ENCODE data around the gene CCDC9B. TPM values are rescaled to one million over a fixed set of nuclear protein-coding genes. Genes with fewer than 3 reads are reported as not detected.

Gene CCDC9B
- total RNA-seq, 1 donor from 2014 or later = 169 TPM

DNA sequence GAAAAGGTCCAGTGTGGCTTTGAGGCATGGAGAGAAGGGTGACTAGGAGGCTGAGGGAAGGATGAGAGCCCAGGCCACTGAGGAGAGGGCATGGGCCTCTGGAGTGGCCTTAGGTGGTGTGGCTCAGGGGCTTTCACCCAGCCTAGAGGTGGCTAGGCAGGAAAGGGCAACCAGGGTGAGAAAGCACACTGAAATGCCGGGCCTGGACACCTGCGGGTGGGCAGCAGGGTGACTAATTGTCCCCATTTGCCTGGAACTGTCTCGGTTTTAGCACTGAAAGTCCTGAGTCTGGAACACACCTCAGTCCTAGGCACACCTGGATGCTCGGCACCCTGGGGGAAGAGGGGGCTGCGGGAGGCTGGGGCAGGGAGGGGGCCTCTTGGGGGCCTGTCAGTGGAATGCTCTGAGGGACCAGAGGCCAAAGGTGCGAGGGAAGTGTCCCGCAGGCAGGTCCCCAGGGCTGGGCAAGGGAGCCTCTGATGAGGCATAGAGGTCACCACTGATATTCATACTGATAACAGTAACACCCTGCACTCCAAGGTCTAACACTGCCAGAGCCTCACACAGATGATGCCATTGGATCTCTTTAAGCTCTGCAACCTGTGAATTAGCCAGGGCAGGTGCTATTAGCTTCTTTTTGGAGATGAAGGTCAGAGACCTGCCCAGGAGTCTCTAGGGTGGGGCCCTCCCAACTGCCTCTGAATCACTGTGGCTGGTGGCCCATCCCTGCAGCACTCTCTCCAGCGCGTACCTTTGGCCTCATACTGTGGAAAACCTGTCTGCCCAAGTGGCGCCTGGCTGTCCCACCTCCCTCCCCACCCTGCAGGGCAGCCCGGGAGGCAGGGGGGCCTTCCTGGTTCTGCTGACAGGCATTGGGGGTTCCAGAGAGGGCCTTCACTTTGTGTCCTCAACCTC is 7.1 kb upstream of the CCDC9B start:
- DNase-seq = no peak
- intact Hi-C loops (cut with micrococcal nuclease) = no loop called here
- no peak for ATAC-seq

DNA sequence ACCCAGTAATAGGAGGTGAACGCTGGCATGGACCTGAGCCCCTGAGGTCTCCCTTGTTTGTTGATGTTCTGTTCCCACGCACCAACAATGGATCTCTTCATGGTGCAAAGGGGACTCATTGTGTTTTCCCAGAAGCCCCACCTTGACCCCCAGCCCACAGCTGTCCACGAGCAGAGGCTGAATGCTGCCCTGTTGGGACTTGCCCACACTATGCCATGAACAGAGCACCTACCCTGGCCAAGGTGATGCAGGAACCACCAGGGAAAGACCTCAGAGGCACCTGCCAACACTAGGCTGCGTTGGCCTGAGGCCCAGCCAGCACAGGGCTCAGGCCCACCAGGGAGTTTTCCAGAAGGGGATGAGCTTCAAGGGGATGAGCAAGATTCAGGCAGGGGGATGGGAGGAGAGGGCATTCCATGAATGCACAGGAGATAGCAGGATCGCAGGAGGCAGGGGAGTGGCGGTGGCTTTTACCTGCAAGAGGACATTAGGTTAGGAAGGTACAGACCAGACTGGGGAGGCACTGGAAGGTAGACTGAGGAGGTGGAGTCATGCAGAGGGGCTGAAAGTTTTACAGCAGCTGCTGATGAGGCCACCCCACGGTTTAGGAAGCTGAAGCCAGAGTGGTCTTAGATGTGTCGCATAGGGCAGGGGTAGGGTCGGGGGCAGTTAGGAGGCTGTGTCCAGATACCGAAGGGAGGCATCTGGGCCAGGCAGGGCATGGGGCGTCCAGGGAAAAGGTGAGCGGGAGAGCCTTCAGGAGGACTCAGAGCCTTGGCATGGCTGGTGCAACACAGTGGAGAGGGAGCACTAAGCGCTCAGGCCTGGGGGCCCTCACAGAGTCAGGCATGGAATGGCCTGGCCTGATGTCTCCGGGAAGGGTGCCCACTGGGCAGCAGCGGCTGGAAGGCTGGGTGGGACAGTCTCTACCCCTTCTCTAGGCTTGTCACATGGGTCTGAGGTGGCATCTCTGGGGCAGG is 6.1 kb upstream of the CCDC9B start:
- no peak for DNase-seq
- intact Hi-C loops (cut with micrococcal nuclease) = no loop called here
- ATAC-seq = no peak

GRCh38 chr15:40345867-40346578 is 5.3 kb upstream of the CCDC9B start:
- DNase-seq (no peak), ATAC-seq (no peak)
- intact Hi-C loops (cut with micrococcal nuclease) = no loop called here

DNA sequence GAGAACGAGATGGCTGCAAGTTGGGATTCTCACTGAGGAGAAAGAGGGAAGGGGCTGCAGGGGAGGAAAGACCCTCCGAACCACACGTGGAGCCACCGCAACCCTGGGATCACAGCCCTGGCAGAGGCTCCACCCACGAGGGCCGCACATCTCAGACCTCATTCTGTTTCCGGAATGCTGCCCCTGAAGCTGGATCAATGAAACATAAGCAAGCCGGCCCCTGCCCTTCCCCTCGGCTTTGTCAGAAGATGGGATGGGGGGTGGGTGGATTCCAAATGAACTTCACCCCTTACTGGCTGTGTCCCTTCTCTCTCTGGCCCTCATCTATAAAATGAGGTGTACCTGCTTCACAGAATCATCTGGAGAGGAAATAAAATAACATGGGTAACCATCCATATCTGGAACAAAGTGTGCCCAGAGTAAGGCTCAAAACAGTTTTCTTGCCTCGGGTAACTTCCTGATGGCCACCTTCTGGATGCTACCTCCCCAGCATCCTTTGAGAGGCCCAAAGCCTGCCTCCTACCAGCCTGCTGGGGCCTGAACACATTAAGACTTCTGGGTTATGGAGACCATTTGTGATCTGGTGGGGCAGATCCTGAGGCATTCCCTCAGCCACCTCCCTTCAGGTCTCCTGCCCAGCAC is 4.6 kb upstream of the CCDC9B start:
- DNase-seq (no peak), ATAC-seq (no peak)
- intact Hi-C loops (cut with micrococcal nuclease) = no loop called here

- DNase-seq (peak; percentile 66), ATAC-seq (no peak)
- intact Hi-C loops (cut with micrococcal nuclease) = no loop called here
Measured at GRCh38 chr15:40344631-40345120, 3.9 kb upstream of the CCDC9B start.

- intact Hi-C loops (cut with micrococcal nuclease) = no loop called here
- ATAC-seq (no peak), DNase-seq (peak; percentile 33)
Measured at GRCh38 chr15:40344217-40344616, 3.5 kb upstream of the CCDC9B start.

- intact Hi-C loops (cut with micrococcal nuclease) = no loop called here
- DNase-seq (peak; percentile 33), ATAC-seq (no peak)
Measured at GRCh38 chr15:40343512-40343911, 2.8 kb upstream of the CCDC9B start.

DNA sequence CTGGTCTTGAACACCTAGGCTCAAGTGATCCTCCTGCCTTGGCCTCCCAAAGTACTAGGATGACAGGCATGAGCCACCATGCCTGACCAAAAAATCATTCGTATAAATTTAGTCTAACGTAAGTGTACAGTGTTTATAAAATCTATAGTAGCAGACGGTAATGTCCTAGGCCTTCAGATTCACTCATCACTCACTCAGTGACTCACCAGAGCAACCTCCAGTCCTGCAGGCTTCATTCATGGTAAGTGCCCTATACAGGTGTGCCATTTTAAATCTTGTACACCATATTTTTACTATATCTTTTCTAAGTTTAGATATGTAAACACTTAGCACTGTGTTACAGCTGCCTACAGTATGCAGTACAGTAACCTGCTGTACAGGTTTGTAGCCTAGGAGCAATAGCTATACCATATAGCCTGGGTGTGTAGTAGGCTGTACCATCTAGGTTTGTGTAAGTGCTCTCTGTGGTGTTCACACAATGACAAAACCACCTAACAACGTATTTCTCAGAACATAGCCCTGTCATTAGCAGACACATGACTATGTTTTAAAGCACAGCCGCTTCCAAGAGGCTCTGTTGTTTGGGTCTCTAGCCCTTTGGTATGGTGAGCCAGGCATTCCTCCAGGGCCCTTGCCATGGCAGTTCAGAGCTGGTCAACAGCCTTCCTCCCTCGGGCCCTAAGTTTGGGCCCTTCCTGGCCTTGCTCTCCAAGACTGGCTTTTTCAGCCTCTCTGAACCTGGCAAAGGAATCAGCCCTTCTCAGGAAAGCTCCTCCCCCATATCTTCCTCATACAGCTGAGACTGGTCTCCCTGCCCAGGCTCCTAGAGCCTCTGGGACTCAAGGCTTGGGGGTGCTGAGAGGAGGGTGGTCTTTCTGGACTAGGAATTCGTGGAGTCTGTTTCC is 1.9 kb upstream of the CCDC9B start:
- intact Hi-C loops (cut with micrococcal nuclease) = no loop called here

GRCh38 chr15:40340038-40340739 is 550 bp downstream of the CCDC9B start:
- ATAC-seq = peak; percentile 78
- DNase-seq = peak; percentile 94
- intact Hi-C loops (cut with micrococcal nuclease) = no loop called here

More for the DNA sequence above, 1.9 kb upstream of the CCDC9B start:
- DNase-seq = no peak
- ATAC-seq = no peak

GRCh38 chr15:40339621-40339945 is 1.2 kb downstream of the CCDC9B start:
- DNase-seq (peak; percentile 45), ATAC-seq (peak; percentile 11)
- intact Hi-C loops (cut with micrococcal nuclease) = no loop called here

GRCh38 chr15:40338921-40339620 is 1.7 kb downstream of the CCDC9B start:
- DNase-seq = peak; percentile 61
- intact Hi-C loops (cut with micrococcal nuclease) = no loop called here
- peak; percentile 53 for ATAC-seq

DNA sequence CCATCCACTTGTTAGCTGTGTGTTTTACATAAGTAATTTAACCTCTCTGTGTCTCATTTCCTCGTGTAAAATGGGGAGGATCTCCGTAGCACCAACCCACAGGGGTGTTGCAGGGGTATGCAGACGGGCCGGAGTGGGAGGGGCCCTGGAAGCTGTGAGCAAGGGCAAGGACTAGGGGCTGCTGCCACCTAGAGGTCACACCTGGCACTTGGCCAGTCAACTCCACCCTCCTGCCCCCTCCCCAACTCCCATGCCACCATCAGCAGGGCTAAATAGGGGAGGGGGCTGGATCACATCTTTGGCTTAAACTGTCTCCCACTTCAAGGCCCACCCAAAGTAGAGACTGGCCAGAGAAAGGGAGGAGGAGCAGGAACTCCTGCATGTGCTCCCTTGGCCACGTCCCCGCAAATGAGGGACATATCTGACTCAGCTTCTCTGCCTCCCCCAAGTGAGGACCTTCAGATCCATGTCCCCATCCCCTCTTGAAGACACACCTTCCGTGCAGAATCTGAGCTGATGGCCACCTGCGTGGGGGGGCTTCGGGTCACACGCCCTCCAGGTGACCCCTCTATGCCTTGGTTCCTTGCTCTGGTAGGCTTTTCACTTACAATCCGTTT is 2.6 kb downstream of the CCDC9B start:
- DNase-seq (peak; percentile 85), ATAC-seq (peak; percentile 29)
- intact Hi-C loops (cut with micrococcal nuclease) = no loop called here

DNA sequence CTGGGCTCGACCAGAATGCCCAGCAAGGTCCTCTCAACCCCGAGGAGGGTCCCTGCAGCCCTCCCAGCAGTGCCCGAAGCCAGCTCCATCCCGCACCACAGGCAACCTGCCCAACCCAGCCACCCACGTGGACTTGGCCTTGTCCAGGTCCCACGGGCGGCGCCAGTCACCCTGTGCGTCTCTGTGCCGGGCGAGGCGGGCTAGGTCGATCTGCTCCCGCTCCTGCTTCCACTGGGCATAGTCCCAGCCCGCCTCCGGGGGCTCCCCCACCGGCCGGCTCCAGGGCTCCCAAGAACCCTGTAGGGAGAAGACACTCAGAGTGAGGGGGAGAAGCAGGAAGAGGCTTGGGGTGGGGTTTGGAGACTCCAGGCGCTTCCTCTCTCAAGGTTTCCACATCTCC is 3.1 kb downstream of the CCDC9B start:
- DNase-seq = no peak
- ATAC-seq = no peak

DNA sequence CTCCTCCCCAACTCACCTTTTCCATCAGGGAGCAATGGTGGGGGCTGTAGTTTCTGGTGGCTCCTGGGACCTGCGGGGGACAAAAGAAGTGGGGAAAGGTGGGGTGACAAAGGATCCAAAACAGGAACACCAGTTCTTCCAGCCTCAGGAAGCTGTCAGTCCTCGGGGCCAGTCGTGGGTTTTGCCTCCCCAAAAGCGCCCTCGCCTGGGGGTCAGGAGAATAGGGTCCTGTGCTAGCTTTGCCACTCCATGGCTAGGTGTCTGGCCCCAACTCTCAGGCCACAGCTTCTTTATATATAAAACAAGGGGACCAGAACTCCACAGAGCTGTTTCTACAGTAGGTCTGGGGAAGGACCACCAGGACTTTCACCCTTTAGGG is 4.0 kb downstream of the CCDC9B start:
- intact Hi-C loops (cut with micrococcal nuclease) = no loop called here
- DNase-seq = no peak

More for the DNA sequence above, 3.1 kb downstream of the CCDC9B start:
- intact Hi-C loops (cut with micrococcal nuclease) = no loop called here

DNA sequence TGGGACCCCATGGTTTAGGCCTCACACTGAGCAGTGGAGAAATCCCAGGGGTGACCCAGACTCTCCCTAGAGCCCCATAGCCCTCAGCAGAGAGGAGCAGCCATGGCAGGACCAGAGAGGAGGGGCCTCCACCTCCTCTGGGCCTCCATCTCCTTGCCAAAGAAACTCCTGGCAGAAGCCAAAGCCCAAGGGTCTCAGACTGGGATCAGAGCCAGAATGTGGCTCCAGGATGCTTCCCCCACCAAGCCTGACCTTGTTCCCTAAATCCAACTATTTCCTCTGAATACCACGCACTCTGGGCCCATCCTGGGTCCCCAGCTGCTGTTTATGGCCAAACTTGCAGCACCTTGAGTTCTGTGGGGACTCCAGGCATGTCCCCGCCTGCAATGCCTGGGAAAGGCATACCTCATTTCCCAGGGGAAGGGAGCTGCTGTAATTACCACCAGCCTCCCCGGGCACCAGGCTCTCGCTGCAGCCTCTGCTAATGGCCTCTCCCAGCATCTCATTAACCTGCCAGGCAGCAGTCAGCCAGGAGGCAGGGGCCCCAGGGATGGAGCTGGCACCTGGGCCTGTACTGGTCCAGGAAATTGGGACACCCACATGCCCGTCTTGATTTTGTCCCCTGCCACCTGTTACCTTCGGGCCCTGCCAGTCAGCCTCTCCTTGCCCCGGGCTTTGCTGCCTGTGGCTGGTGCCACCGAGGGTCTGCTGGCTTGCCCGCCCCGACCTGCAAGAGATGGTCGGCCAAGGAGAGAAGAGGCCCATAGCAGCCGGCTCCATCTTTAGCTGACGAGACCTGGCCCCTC is 4.6 kb downstream of the CCDC9B start:
- intact Hi-C loops (cut with micrococcal nuclease) = no loop called here
- DNase-seq (no peak), ATAC-seq (no peak)

More for the DNA sequence above, 4.0 kb downstream of the CCDC9B start:
- no peak for ATAC-seq
